Hepatocyte (in vitro differentiated cells): Measurements from ENCODE around the gene LRP3.

Experiments
- CTCF ChIP-seq: fragments of 200-600 bp; sonication (generic); IDR thresholded peaks from 2 replicates; pipeline ENCODE4 v1.5.1; 2016; ENCODE audit warnings: antibody characterized with exemption, mild to moderate bottlenecking; ENCODE audit not compliant: poor library complexity
- EZH2 ChIP-seq: fragments of 200-600 bp; sonication (generic); IDR thresholded peaks from 2 replicates; pipeline ENCODE4 v1.6.1; 2016; ENCODE audit warnings: antibody characterized with exemption, mild to moderate bottlenecking, borderline replicate concordance
- EZH2phosphoT487 ChIP-seq: fragments of 200-600 bp; sonication (generic); IDR thresholded peaks from one replicate; pipeline ENCODE4 v1.6.1; 2018; ENCODE audit warnings: antibody characterized with exemption, mild to moderate bottlenecking, low read depth, moderate library complexity; ENCODE audit not compliant: unreplicated experiment, severe bottlenecking

DNA sequence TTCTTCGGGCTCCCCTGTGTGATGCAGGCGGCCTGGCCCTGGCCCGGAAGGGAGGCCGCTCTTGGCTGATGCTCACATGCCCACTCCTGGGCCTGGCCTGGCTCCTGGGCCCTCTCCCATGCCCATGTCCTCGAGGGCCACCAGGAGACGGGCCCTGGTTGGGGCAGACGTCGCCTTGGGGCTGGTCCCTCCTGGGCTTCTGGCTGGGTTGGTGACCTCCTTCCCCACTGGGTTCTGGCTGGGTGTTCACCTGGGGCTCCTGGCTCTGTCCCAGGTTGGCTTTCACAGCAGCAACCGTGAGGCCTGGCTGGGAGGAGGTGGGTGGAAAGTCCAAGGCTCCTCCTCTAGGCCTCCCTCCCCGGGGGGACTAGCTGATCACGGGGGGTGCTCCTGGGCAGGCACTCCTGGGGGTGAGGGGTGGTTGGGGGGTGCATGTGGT lies 47.0 kb downstream of the LRP3 start:
- TF ChIP-seq CTCF (no peak), EZH2 (no peak), EZH2phosphoT487 (no peak)
